Fibroblast of the aortic adventitia (primary cell): Measurements from ENCODE around the gene SDCCAG8. TPM values are rescaled to one million over a fixed set of nuclear protein-coding genes. Genes with fewer than 3 reads are reported as not detected.
A peak's percentile ranks its signal among the peaks of the same experiment; 100 is the strongest.

ENCODE experiments used
- DNase-seq: peaks from one replicate; pipeline ENCODE4 v3.0.0-alpha.2; 2010; ENCODE audit warnings: low read depth
- H3K4me3 ChIP-seq: 2 replicates; pipeline ENCODE4 v1.5.1; 2011; ENCODE audit warnings: low read depth, mild to moderate bottlenecking, control low read depth, low read length, moderate library complexity
- total RNA-seq: library from RNA; depleted of rRNA; stranded (reverse); fragments of >200 nt; gene quantifications from 2 replicates; pipeline ENCODE4 v1.2.3, GENCODE V29; 2012; ENCODE audit warnings: low replicate concordance
- TF ChIP-seq, protein P1 (sequence below): IDR thresholded peaks from 2 replicates; pipeline ENCODE4 v1.5.1; 2011; ENCODE audit warnings: mild to moderate bottlenecking, low read length, control low read depth, inconsistent platforms; ENCODE audit not compliant: insufficient read depth

Gene SDCCAG8
- total RNA-seq, 1 donor, result 69.2 TPM

DNA sequence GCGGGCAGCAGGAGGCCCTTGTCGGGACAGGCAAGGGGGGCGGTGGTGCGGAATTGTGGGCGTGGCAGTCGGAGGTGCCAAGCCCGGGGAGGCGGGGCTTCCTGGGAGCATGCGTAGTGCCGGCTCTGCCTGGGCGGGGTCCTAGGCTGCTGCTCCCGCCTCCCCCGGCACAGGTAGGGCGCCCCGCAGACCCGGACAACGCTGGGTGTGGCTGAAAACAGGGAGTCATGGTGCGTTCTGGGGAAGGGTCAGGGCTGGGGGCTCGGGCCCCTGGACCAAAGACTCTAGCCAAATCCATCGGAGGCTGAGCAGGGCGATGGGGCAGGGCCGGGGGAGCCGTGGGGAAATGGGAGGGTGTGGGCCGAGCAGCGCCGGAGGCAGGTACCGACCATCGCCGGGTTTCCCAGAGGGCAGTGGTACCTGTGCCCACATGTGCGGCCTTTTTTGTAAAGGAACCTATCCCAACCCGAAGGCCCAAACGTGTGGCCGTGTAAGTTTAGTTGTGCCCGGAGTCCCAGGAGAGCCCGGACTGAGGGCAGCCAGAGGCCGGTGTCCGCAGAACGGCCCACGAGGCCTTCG, 231.9 kb downstream of the SDCCAG8 start:
- H3K4me3 ChIP-seq, result no peak overlapping the region
- DNase-seq, result no peak

DNA sequence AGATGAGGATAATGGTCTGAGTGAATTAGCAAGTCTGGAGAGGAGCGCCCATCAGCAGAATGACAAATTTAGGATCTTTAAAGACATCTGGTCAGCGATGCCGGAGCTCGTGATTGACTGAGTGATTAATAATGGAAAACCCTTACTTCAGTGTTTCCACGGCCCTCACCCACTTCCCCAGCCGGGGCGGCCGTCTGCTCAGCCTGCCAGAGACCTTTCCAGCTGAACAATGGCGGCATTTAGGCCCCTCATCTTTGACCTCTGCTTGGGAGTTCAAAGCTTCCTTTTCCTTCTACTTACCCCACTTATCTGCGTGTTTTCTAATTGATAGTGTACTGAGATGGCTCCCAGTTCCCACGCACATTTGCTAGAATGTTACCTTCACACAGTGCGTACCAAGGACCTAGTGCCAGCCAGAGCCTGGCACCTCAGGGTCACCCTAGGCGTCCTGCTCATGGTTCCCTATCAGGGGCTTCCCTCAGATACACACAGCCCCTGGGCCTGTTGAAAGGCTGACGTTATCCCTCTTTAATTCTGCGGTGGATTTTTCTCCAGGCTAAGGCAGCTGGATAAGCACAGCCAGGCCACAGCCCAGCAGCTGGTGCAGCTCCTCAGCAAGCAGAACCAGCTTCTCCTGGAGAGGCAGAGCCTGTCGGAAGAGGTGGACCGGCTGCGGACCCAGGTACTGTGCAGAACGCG, 232.8 kb downstream of the SDCCAG8 start:
- no peak overlapping the region for H3K4me3 ChIP-seq
- TF ChIP-seq, protein P1, sequence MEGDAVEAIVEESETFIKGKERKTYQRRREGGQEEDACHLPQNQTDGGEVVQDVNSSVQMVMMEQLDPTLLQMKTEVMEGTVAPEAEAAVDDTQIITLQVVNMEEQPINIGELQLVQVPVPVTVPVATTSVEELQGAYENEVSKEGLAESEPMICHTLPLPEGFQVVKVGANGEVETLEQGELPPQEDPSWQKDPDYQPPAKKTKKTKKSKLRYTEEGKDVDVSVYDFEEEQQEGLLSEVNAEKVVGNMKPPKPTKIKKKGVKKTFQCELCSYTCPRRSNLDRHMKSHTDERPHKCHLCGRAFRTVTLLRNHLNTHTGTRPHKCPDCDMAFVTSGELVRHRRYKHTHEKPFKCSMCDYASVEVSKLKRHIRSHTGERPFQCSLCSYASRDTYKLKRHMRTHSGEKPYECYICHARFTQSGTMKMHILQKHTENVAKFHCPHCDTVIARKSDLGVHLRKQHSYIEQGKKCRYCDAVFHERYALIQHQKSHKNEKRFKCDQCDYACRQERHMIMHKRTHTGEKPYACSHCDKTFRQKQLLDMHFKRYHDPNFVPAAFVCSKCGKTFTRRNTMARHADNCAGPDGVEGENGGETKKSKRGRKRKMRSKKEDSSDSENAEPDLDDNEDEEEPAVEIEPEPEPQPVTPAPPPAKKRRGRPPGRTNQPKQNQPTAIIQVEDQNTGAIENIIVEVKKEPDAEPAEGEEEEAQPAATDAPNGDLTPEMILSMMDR, result no peak
- no peak for DNase-seq

More for the DNA sequence above, 231.9 kb downstream of the SDCCAG8 start:
- TF ChIP-seq, protein P1, result no peak

DNA sequence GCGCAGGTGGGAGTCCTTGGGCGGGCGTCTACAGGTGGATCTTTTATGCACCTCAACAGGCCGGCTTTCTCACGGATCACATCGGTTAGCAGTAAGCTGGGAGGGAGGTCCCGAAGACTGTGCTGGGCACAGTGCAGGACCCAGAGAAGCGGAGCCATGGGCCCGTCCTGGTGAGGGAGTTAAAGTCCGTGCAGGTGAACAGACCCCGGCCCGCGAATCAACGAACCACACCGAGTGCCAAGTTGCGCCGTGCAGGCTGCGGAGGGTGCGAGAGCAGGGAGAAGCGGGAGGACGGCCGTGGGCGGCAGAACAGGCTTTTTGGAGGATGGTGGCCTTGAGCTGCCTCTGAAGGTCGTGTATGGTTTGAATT, 233.3 kb downstream of the SDCCAG8 start:
- H3K4me3 ChIP-seq, result no peak overlapping the region
- TF ChIP-seq, protein P1, result no peak
- DNase-seq, result no peak

DNA sequence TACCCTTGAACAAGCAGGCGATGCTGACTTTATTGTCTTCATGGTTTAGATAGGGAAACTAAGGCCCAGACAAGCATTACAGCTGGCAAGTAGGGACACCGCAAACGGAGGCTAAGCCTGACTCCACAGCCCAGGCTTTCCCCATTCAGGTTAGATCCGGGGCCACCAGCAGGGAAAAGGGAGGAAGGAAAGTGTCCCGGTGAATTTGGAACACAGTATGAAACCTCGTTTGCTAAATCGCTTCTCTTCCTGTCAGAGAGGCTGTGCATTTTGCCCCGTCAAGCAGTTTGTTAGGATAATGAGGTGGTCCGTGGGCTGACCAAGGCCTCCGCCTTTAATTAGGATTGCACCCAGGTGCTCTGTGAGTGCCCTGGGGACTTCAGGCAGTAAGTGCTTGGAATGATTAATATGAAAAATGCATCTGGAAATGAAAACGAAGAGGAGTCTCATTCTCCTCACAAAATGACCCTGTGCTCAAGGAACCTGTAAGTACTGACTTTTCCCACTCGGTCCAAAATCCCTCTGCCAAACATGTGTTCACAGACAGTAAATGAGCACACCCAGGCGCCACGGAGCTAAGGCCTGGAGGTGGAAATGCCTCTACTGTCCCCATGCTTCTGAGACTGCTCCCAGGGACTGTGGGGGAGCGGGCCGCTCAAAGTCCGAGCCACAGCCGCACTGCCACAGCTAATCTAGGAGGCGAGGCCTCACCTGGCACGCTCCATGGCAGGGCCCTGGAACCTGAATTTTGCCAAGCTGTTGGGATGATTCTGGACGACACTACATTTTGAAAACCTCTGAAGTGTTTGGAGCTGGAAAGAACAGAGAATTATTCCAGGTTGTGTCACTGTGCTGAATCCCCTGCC, 234.1 kb downstream of the SDCCAG8 start:
- TF ChIP-seq, protein P1, result no peak
- H3K4me3 ChIP-seq, result no peak overlapping the region
- no peak for DNase-seq

DNA sequence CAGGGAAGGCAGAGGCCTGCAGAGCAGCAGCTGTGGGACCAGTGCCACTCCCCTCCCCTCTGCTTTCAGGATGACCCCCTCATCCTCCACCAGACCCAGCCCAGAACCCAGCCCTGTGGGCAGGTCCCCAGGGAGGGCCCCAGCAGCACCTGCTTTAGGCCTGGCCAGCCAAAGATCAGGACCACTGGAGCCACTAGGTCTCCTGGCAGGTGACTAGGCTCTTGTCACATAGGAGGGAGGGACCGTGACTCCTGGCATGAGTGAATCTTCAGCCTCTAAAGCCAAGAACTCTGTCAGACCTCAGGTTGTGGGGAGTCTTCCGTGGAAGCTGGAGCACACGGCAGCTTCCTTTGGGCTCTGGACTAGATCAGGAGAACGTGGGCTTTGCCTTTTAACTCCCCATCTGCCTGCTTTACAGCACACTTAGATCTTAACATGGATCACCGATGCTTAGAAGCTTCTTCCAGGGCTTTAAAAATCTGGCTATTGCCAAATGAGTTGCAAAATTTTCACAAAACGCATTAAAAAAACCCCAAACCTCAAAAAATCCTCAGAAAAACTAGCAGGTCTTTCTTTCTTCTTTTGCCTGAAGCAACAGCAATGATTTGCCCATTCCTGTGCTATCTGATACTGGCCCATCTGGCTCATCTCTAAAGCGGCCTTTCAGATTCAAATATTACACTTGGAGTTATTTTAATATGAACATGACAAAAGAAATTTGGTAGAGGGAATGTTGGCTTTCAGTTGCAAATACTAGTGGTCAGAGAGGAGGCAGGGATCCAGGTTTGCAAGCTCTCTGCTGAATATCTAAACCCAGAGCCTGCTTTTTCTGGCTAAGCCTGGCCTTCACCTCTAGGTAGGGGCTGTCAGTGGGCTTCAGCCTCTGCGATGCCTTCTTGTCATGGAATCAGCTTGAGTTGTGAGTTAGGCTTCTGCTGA, 235.2 kb downstream of the SDCCAG8 start:
- DNase-seq, result peak; percentile 96
- H3K4me3 ChIP-seq, result no peak overlapping the region
- TF ChIP-seq, protein P1, result no peak
